GM18868 (cell line): Measurements from ENCODE around the gene TSHZ2.
A peak's percentile ranks its signal among the peaks of the same experiment; 100 is the strongest.
"Not testable (repeated sequence)": the region's sequence is repeated elsewhere in the genome, so short reads cannot be mapped to it uniquely, and the experiment has no call there.

Source experiments
- ATAC-seq: cut with Tn5 transposase; IDR thresholded peaks from one replicate; pipeline ENCODE4 v1.9.1; 2021; ENCODE audit warnings: mild to moderate bottlenecking, moderate library complexity; ENCODE audit not compliant: unreplicated experiment

Gene TSHZ2

DNA sequence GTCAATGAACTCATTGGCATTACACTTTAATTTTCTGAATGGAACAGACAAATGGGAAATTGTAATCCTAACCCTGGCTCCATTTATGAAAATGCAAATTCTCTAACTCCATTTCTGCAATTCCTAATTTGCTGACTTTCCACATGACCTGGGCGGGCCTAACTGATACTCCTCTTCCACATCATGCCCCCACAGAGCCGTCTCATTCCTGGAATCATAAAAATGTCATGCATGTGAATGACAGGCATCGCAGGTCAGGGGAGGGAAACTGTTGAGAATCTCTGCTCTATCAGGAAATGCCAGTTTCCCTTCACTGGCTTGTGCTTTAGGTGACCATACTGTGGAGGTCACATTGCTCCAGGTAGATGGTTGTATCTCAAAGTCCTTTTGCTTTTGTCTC lies 456.4 kb downstream of the TSHZ2 start:
- no peak for ATAC-seq

DNA sequence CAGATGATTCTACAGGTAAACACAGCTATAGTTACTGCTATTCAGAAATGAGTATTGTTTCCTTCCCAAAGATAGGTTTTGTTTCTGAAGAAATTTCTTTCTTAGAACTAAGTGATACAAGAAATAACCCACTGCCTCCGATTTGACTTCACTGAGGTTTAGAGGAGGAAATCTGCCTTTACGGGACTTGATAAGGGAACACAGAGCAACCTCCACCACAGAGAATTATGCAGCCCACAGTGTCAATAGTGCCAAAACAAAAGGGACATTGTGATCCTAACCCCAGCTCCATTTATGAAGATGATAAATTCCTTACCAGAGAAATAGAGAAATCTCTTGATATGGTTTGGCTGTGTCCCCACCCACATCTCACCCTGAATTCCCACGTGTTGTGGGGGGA lies 456.8 kb downstream of the TSHZ2 start:
- ATAC-seq, result no peak

GRCh38 chr20:53434662-53435061 lies 462.5 kb downstream of the TSHZ2 start:
- ATAC-seq, result no peak

GRCh38 chr20:53436927-53437326 lies 464.8 kb downstream of the TSHZ2 start:
- ATAC-seq, result not testable (repeated sequence)

- ATAC-seq, result no peak
These were observed 466.2 kb downstream of the TSHZ2 start for GRCh38 chr20:53438368-53438767.

DNA sequence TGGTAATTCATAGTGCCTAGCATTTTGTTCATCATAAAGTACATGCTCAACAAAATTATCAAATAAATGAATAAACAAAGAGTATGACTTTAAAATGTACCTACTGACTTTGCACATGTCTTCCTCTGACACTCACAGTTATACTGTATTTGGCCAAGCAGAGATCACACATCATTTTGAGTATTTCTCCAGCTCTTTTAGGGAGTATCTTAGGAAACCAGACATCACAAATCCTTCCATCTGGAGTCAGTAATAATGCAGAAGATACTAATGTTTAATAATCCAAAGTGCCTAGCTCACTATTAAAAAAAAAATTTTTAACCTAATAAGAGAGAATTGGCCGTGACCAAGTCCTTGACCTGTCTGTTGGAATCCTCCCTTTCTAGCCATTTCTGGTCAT lies 466.9 kb downstream of the TSHZ2 start:
- no peak for ATAC-seq

- no peak for ATAC-seq
These were observed 467.5 kb downstream of the TSHZ2 start for GRCh38 chr20:53439616-53440015.

- ATAC-seq, result no peak
These were observed 472.4 kb downstream of the TSHZ2 start for GRCh38 chr20:53444401-53445149.

DNA sequence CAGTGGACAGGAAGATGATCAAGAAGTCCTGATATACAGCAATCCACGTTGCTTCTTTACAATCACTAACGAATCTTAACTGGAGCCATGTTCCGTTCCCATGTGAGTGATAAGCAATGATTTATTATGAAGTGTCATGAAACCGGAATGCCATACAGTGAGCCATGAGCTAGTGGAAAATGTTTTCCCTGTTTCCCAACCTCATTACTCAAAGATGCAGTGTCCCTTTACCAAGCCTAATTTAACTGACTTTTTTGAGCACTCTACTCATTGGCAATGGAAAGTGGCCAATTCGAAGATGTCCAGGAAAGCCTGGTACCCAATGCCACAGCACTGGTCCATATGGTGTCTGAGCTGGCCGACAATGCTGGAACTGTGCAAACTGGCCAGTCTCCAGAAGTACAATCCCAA lies 473.2 kb downstream of the TSHZ2 start:
- ATAC-seq, result no peak

DNA sequence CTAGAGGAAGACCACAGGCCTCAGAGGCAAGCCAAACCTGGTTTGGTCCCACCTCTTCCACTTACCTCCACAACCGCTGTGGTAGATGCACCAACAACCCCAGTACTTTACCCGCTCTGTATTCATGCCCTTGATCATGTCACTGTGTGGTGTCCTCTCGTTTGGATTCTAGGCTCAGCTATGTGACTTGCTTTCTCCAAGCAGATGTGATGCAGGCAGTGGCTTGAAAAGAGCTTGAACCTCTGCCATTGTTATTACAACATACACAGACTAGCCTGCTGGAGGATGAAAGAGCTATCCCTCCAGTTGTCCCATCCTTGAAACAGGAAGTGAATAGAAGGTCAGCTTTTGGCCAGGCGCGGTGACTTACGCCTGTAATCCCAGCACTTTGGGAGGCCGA lies 473.8 kb downstream of the TSHZ2 start:
- no peak for ATAC-seq

GRCh38 chr20:53447316-53447715 lies 475.2 kb downstream of the TSHZ2 start:
- no peak for ATAC-seq

DNA sequence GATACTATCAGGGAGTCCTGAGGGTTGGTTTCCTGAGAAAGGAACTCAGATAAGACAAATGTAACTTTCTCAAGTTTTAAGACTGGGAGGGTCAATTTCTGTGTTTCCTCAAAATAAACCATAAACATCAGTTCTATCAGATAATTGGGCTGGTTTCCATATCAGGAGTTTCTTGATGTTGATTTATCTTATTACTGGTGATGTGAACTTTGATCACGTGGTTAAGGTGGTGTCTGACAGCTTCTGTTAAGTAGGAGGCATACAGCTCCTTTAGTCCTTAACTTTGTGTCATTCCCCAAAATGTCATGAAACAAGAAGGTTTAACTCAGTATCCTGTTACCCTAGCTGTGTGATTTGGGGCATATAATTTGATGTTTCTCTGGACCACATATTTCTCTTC lies 476.3 kb downstream of the TSHZ2 start:
- no peak for ATAC-seq

- ATAC-seq, result no peak
These were observed 476.7 kb downstream of the TSHZ2 start for GRCh38 chr20:53448875-53449274.

- ATAC-seq, result no peak
These were observed 480.9 kb downstream of the TSHZ2 start for GRCh38 chr20:53453076-53453475.

GRCh38 chr20:53454675-53455276 lies 482.6 kb downstream of the TSHZ2 start:
- no peak for ATAC-seq

DNA sequence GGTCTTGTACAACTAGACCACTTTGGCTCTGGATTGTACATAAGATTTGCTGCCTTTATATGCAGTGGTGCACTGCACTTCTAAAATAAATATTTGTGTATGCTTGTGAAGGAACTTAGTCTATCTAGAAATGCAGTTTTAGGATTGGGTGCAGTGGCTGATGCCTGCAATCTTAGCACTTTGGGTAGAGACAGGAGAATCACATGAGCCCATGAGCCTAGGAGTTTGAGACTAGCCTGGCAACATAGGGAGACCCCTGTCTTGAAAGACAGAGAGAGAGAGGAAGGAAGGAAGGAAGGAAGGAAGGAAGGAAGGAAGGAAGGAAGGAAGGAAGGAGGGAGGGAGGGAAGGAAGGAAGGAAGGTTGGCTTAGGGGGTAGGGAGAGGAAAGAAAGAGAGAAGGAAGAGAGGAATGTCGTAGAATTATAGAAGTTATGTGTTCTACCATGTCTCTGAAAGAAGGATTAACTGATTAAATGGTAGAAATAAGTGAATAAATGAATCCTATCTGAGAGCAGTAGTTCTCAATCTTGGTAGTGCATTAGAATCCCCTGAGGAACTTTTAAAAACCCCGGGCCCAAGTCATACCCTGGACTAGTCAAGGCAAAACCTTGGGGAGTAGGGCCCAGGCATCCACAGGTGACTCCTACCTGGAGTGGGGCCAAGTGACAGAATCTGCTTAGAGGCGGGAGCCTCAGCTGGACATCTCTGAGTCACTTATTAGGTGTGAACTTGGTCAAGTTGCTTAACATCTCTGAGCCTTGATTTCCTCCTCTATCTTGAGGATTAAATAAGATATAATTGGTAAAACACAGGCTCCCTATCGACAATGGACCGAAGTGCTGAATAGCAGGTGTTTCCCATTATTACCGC lies 491.2 kb downstream of the TSHZ2 start:
- no peak for ATAC-seq

DNA sequence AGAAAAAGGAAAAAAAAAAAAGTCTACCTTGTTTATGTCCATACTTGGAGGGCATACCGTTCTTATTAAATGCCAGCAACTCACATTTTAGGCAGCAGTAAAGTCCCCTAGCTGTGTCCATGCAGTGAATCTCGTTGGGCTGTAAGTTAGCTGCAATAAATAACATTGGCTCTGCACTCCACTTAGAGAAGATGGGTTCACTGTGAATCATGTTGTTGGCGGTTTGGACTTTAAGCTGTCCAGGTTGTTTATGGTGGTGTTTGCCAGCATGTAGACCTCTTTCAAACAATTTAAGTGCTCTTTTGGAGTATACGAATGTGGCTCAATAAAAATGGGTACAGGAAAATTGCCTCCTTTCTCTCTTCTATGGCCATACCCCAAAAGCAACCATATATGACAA lies 494.1 kb downstream of the TSHZ2 start:
- no peak for ATAC-seq

GRCh38 chr20:53468587-53468986 lies 496.4 kb downstream of the TSHZ2 start:
- ATAC-seq, result peak; percentile 80

GRCh38 chr20:53472859-53473258 lies 500.7 kb downstream of the TSHZ2 start:
- ATAC-seq, result not testable (repeated sequence)

DNA sequence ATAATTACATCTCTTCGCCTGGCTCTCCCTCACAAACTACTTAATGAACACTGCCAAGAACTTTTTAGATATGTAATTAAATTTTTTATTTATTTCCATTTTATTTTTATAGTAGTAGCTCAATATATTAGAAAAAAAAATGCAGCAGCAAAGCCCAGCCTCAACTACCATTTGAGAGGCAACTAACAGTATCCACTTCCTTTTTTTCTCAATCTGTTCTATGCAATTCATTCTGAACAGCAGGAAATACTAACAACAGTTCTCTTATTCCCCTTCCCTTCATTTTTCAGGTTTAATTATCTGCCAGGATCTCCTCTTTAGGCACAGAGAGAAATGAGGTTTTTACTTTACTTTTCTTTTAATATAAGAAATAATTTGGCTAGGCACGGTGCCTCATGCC lies 508.8 kb downstream of the TSHZ2 start:
- no peak for ATAC-seq

DNA sequence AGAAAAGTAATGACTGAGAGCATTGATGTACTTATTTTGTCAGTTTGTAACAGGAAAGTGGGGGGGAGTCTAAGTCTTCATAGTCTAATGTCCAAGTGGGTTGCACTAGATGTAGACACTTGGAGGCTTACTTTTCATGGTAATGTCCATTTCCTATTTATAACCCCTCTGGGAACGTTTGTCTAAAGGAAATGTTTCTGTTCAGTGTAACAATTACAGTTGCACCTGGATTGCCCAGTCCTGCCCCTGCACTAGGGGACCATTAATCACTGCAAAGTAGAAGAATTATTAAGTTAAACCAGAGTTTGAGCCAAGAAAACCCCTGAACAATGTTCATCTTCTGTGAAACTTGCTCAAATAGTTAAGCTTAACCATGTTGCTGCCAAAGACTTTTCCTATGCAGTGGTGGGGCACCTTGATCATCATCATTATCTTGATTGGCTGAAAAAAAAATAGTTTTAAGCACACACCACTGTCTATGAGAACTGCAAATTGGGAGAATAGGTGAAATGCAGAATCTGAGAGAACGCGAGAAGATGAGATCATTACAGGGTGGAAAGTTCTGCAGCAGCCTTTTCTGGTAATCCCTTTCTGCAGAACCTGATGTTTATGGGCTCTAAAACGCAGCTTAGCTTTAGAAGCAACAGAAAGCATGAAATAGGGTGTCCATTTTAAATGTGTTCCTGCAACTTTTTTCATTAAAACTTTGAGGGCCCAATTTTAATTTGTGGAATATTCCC lies 515.5 kb downstream of the TSHZ2 start:
- ATAC-seq, result no peak
